Measurements from ENCODE around the gene IL1RL2.

Gene IL1RL2

DNA sequence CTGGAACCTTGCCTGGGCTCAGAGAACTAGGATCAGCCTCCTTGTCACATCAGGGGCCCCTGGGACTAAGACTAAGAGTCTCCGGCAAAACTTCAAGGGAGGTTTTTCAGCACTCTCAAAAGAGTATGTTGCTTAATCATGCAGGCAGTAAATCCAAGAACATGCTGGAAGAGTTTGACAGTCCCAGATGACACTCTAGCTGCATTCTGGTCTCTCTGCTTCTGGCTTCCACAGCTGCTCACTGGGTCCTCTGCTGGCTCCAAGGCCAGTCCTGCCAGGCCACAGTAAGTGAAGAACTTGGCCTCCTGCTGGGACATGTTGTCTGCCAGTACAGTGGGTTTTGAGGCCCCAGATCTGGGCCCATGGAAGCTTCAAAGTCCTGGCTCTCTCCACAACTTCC is 79.4 kb downstream of the IL1RL2 start:
- DNase-seq (ENCODE audit: low spot score), result no peak

DNA sequence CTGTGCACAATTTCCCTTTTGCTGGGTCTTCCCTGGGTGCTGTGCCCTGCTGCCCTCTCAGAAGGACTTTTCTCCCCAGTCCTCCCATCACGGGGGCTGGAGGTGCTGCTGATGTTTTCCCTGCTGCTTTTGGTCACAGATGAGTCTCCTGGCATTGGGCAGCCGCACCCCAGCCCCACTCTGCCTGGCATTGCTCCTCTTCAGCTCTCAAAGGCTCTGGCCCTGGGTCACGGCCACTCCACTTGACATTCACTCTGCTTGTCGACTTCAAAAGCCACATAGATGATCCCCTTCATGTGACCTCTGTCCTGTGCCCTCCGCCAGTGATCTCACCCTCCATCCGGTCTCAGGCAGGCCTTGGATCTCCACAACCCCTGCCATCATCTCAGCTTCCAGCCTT is 81.0 kb downstream of the IL1RL2 start:
- no peak for DNase-seq (ENCODE audit: low spot score)

DNA sequence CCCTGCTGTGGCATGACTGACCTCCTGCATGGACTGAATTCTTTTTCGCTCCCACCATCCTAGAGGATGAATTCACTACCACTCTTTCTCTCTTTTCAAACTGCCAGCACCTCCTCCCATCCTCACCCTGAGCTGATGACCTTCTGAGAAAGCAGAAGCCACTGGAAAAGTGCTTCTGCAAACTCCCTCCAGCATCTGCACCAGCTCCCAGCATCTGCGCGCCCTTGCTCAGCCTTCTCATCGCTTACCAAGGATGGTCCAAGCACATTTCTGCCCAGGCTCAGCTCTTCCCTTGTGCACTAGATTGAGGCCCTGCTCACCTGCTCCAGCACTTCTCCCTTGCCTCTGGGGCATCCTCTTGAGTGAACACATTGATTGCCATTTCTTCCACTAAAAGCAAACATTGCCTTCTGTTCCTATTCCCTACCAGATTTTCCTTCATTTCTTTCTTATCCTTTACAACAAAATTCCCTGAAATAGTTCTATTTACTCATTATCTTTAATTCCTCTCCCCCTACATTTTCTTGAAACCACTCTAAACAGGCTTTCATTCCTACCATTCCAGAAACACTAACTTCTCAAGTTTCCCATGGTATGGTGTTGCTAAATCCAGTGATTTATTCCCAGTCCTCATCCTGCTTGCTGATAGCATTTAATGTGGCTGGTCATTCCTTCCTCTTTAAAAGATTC is 81.8 kb downstream of the IL1RL2 start:
- DNase-seq (ENCODE audit: low spot score), result no peak

DNA sequence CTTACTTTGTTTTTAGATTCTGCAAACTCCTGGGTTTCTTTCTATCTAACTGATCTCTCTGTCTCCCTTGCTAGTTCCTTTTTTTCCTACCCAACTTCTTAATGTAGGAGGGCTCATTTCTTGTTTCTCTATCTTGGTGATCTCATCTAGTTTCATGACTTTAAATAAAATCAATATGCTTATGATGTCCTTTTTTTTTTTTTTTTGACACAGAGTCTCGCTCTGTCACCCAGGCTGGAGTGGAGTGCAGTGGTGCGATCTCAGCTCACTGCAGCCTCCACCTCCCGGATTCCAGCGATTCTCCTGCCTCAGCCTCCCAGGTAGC is 82.3 kb downstream of the IL1RL2 start:
- DNase-seq (ENCODE audit: low spot score), result no peak

DNA sequence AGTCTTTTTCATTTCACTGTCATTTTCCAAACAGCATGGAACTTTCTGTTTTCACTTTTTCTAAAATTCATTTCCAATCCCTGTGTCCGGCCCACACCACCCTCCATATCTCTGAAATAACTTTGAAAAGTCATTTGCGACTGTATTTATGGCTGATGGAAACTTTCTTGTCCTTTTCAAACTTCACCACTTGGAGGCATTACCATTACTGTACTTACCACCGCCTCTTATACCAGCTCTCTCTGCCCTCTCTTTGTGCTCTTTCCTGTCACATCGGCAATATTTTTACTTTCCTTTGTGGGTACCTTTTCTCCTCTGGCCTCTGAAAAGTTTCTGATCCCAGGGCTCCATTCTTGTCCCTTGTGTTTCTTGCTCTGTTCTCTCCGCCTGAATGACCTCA is 85.0 kb downstream of the IL1RL2 start:
- DNase-seq (ENCODE audit: low spot score), result no peak

DNA sequence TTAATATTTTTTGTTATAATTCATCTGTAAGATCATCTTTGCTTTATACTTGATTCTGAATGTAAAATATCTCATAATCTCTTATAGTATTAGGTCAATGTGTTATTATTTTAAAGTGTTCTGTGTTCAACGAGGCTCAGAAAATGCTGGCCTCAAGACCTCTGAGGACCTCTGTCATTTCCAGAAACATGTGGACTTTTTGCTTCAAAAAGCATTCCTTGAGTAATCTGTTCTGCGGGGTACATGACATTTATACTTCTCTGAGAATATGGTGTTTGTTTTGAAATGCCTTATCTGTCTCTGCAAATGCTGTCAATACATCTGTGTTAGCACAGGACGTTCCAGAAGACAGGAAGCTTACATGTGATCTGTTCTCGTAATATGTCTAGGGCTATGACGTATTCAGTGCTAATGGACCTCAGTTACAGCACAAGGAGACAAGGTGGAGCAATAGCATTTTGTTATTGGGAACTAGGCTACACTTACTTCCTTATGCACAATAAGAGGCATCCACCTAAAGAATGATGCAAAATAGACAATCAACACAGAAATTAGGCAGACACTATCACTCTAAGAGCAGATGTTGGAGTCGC is 86.9 kb downstream of the IL1RL2 start:
- DNase-seq (ENCODE audit: low spot score), result no peak

DNA sequence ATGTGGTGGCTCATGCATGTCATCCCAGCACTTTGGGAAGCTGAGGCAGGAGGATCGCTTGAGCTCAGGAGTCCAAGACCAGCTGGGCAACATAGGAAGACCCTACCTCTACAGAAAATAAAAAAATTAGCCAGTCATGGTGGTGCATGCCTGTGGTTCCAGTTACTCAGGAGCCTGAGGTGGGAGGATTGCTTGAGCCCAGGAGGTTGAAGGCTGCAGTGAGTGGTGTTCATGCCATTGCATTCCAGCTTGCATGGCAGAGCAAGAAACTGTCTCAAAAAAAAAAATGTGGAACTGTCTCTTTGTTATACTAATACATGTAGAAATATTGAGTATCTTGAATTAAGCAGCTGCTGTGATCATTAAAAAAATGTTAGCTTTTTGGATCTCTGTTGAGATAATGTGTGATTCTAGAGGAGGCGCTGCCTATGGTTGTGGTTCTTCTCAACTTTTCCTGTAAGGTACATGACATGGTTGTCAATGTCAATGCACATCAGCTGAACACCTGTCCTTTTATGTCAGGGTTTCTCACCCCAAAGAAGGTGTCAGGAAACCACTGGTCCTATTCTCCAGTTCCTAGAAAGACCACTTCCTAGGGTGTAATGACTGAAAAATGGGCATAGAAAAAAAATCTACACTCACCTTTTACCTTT is 89.9 kb downstream of the IL1RL2 start:
- DNase-seq (ENCODE audit: low spot score), result no peak

DNA sequence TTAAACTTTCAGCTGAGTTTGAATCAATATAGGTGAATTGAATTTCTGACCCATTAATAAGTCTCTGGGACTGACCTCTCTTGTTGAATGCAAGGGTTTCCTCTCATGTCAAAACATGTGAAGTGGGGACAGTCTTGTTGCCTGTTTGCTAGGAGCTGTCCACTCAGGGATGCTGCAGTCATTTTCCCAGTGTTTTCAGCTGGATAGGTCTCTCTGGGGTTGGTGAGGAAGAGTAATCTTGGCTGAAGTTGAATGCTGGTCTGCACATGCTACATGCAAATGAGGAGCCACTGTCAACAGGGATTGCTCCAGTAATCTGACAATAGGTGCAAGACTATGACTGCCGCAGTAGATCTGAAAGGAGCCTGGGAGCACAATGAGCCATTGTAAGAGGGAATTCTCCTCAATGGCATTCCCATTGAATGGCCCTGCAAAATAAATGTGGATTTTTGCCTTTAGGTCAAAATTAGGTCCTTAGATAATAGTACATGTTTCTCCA is 90.4 kb downstream of the IL1RL2 start:
- DNase-seq (ENCODE audit: low spot score), result no peak

DNA sequence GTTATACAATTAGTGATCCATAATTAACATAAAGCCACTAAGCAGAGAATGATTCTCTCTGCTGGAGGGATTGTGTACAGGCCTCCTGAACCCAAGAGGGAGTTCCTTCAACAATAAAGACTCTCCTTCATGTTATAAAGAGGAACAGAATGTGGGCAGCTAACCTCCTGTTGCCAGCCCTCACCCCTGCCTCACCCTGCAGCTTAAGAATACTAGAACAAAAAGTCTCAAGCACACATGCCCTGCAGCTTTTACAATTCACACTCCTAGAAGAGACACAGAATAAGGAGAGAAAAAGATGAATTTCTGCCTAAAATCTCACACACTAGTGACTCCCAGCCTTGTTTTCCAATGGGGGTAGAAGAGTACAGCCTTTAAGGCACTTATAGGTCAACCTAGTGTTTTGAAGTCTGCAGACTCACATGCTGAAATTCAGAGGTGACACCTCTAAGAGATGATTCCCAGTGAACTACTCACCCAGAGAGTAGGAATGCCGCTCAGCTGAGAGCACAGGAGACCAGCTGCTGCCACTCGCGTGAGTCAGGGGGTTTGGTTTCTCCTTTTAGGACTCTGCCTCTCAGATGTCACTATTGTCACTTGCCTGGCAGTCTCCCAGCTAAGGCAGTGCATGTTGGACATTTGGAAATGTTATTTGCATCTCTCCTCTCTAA is 92.0 kb downstream of the IL1RL2 start:
- DNase-seq (ENCODE audit: low spot score), result no peak

DNA sequence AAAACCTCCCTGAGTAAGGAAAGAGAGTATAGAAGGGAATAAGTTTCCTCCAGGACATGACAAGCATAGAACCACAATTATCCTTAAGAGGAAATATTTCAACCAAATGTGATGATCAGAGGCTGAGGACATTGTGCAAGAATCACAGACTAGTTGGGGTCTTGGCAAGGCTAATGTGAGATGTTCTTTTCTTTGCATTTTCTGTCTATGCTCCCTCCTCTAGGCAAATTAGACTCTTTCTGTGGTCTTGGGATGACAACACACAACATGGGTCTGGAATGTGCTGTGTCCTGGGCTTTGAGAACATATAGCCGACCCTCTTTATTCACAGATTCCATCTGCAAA is 92.5 kb downstream of the IL1RL2 start:
- no peak for DNase-seq (ENCODE audit: low spot score)

DNA sequence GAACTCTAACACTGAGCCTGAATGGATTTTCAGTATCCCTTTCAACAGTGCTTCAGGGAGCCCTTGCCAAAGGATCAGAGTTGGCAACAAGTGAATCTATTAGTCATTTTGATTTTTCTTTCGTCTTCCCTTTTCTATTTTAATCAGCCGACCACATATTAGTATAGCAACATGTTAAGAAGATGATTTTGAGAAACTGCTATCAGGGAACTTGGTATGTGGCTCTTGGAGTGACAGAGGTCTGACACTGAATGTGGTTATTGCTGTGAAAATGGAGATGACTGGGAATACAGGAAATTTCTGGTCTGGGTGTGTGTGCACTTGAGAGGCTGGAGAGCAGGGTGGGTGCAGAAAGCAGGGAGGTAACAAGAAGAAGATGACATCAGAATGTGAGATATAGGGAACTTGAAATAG is 95.9 kb downstream of the IL1RL2 start:
- no peak for DNase-seq (ENCODE audit: low spot score)

DNA sequence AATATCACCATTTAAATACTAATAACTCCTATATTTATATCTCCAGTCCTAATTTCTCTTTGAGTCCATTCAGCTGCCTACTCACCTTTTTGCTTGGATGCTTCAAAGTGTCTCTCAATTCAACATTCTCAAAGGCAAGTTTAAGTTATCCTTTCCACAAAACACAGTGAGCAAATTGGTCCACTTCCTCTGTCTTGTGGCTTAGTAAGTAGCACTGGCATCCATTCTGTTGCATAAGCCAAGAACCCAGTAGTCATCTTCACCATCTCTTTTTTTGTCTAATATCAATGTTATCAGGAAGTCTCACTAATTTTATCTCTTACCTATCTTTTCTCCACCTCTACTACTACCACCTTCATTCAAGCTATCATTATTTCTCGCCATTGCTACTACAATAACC is 97.2 kb downstream of the IL1RL2 start:
- no peak for DNase-seq (ENCODE audit: low spot score)

DNA sequence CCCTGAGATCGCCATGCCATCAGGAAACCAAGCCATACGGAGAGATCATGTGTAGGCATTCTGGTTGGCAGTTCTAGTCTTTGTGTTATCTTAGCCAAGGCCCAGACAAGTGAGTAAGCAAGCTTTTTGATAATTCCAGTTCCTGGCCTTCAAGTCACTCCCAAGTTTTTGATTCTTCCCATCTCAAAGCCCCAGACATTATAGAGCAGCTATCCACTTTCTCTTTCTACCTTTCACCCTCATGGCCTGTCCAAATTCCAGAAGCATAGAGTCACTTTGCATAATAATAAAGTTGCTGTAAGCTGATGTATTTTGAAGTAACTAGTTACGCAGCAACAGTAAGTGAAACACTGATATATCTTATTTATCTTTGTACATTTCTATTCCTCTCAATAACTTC is 97.8 kb downstream of the IL1RL2 start:
- DNase-seq (ENCODE audit: low spot score), result no peak

DNA sequence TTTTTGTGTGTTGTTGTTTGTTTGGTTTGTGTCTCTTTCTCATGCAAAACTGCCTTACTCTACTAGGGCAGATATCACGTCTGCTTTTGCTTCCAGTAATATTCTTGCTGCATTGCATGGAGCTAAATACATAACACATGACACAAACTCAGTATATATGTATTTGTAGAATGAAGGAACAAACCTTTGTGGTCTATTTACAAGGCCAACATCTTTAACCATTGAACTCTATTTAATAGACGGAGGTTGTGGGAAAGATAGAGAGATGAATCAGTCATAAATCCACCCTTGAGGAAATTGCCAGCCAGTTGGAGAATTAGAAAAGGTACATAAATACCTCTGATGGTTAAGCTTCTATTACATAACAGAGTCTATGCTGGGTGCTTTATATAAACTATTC is 98.5 kb downstream of the IL1RL2 start:
- DNase-seq (ENCODE audit: low spot score), result no peak

DNA sequence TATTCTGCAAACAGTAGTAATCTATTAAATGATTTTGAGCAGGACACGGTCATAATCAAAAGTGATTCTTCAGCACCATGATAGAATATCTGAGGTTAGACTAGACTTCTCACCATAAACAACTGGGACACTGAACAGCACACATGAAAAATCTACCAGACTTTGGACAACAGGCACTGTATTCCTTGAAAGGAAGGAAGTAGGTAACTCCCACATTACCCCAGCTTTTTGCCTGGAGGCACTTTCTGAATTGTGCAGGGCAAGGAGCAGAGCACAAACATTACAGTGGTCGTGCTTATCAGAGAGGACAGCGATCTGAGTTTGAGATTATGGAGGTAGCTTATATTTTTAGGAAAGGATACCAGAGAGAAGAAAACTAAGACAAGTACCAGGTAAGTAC is 99.2 kb downstream of the IL1RL2 start:
- DNase-seq (ENCODE audit: low spot score), result no peak

DNA sequence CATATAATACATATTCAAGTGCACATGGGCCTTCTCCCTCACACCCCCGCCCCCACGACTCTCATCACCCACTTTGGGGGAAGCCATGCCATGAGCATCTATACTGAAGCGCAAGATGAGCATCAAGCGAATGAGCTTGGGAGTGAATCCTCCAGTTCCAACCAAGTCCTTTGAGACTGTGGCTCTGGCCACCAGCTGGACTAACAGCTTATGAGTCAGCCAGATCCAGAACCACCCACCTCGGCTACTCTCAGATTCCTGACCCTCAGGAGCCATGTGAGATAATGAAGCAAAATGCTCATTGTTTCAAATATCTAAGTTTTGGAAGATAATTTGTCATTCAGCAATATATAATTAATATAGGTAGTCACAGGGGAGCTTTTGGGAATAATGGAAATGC is 102.3 kb downstream of the IL1RL2 start:
- DNase-seq (ENCODE audit: low spot score), result no peak

All from SK-N-DZ (cell line).